A673 (cell line): Measurements from ENCODE around the gene BEST3.

Source experiments
- CTCF ChIP-seq: fragments of 300-800, 200-600 bp; sonication (generic); conservative IDR thresholded peaks from 2 replicates; pipeline ENCODE4 v1.5.1; 2017; ENCODE audit warnings: low read depth, mild to moderate bottlenecking, antibody characterized with exemption, low read length, moderate library complexity, mixed read lengths
- EZH2 ChIP-seq: fragments of 200-600 bp; sonication (generic); IDR thresholded peaks from 2 replicates; pipeline ENCODE4 v1.6.1; 2017; ENCODE audit warnings: borderline replicate concordance, low read depth, mild to moderate bottlenecking, mixed read lengths, antibody characterized with exemption, low read length; ENCODE audit not compliant: poor library complexity, severe bottlenecking

DNA sequence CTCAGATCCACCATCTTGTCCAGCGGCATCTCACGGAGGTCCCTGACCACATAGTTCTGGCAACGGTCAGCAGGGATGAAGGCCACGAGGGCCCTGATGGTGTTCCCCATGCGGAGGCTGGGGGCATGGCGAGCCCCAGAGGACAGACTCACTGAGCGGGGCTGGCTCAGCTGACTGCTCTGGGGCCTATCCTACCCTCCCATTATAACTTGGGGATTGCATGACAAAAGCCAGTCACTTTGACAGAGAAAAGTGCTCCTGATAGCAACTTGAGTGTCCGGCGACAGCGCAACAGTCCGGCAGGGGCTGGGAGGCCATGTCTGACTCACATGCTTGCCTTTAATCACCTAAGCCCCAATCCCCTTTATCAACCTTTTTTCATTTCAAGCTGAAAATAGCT, 88.4 kb downstream of the BEST3 start, which contains the start of gene LRRC10:
- TF ChIP-seq EZH2 (no peak), CTCF (no peak)
